HepG2 (cell line): ENCODE measurements around the gene KCNMB2.

Experiments used
- ASH2L ChIP-seq: fragments of 300-600, 200-600 bp; sonication (generic); IDR thresholded peaks from 2 replicates; pipeline ENCODE4 v1.7.0; 2017; ENCODE audit warnings: low read depth, mild to moderate bottlenecking, moderate library complexity, mixed read lengths, low read length; ENCODE audit not compliant: insufficient read length
- CHCHD3 ChIP-seq: sonication (generic); formaldehyde crosslinking; IDR thresholded peaks from 2 replicates; pipeline ENCODE4 v1.8.0; 2022; ENCODE audit warnings: mild to moderate bottlenecking, missing genetic modification reagents, moderate library complexity
- EZH2 ChIP-seq: conservative IDR thresholded peaks from 2 replicates; pipeline ENCODE4 v1.6.1; 2012; ENCODE audit warnings: mild to moderate bottlenecking, low read depth, low read length, moderate library complexity
- FOSL2 ChIP-seq: sonication (generic); formaldehyde crosslinking; IDR thresholded peaks from 2 replicates; pipeline ENCODE4 v1.4.0; 2020; ENCODE audit warnings: missing genetic modification reagents
- MYC ChIP-seq: sonication (generic); formaldehyde crosslinking; IDR thresholded peaks from 2 replicates; pipeline ENCODE4 v1.9.0; 2021; ENCODE audit warnings: missing genetic modification reagents, borderline replicate concordance
- PAWR ChIP-seq: sonication (generic); formaldehyde crosslinking; IDR thresholded peaks from 2 replicates; pipeline ENCODE4 v1.4.0; 2020; ENCODE audit warnings: missing genetic modification reagents, mild to moderate bottlenecking, borderline replicate concordance
- REST ChIP-seq, 2 experiments: IDR thresholded peaks; 2 replicates each; pipeline ENCODE4 v1.6.1; 2011 to 2012; ENCODE audit warnings: low read length in 2 of 2, borderline replicate concordance in 1 of 2, low read depth in 1 of 2, mild to moderate bottlenecking in 1 of 2, moderate library complexity in 1 of 2
- SIX4 ChIP-seq: sonication (generic); formaldehyde crosslinking; IDR thresholded peaks from 2 replicates; pipeline ENCODE4 v1.4.0; 2020; ENCODE audit warnings: missing genetic modification reagents
- ZFP36L2 ChIP-seq: sonication (generic); formaldehyde crosslinking; IDR thresholded peaks from 2 replicates; pipeline ENCODE4 v1.4.0; 2020; ENCODE audit warnings: missing genetic modification reagents
- ZFX ChIP-seq: sonication (generic); formaldehyde crosslinking; IDR thresholded peaks from 2 replicates; pipeline ENCODE4 v1.4.0; 2020; ENCODE audit warnings: mild to moderate bottlenecking, low read depth, missing genetic modification reagents, moderate library complexity
- TF ChIP-seq, protein P1 (sequence below), 2 experiments: fragments of 450-650 bp in 1 of 2; sonication (generic) in 1 of 2; formaldehyde crosslinking in 1 of 2; IDR thresholded peaks; 2 replicates each; pipeline versions ENCODE4 v1.6.1 to v1.8.0; 2016 to 2022; ENCODE audit warnings: antibody characterized with exemption in 1 of 2, mild to moderate bottlenecking in 1 of 2, missing genetic modification reagents in 1 of 2
- TF ChIP-seq, protein P2 (sequence below): sonication (generic); formaldehyde crosslinking; IDR thresholded peaks from 2 replicates; pipeline ENCODE4 v1.5.0; 2020; ENCODE audit warnings: mild to moderate bottlenecking, missing genetic modification reagents, moderate library complexity
- TF ChIP-seq, protein P3 (sequence below): sonication (generic); formaldehyde crosslinking; IDR thresholded peaks from 2 replicates; pipeline ENCODE4 v1.8.1; 2022; ENCODE audit warnings: mild to moderate bottlenecking, missing genetic modification reagents
- TF ChIP-seq, protein P4 (sequence below): sonication (generic); formaldehyde crosslinking; IDR thresholded peaks from 2 replicates; pipeline ENCODE4 v1.9.0; 2022; ENCODE audit warnings: low read depth, missing genetic modification reagents

DNA sequence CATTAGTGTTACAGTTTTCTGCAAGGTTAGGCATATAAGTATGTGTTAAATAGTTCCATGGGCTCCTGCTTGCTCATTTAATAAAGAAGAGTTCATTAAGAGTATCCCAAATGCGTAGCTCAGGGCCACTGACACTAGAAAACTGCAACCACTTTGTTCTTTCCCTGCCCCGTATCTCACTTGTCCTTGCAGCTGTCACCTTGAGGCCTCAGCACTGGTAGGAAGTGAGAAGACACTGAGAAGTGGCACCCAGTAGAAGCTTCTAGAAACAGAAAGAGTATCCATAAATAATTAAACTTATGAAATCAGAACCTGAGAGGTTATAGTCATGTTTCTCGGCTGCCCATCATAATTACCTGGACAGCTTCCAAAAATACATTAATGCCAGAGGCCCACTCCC lies 266.0 kb downstream of the KCNMB2 start:
- TF ChIP-seq, protein P1, sequence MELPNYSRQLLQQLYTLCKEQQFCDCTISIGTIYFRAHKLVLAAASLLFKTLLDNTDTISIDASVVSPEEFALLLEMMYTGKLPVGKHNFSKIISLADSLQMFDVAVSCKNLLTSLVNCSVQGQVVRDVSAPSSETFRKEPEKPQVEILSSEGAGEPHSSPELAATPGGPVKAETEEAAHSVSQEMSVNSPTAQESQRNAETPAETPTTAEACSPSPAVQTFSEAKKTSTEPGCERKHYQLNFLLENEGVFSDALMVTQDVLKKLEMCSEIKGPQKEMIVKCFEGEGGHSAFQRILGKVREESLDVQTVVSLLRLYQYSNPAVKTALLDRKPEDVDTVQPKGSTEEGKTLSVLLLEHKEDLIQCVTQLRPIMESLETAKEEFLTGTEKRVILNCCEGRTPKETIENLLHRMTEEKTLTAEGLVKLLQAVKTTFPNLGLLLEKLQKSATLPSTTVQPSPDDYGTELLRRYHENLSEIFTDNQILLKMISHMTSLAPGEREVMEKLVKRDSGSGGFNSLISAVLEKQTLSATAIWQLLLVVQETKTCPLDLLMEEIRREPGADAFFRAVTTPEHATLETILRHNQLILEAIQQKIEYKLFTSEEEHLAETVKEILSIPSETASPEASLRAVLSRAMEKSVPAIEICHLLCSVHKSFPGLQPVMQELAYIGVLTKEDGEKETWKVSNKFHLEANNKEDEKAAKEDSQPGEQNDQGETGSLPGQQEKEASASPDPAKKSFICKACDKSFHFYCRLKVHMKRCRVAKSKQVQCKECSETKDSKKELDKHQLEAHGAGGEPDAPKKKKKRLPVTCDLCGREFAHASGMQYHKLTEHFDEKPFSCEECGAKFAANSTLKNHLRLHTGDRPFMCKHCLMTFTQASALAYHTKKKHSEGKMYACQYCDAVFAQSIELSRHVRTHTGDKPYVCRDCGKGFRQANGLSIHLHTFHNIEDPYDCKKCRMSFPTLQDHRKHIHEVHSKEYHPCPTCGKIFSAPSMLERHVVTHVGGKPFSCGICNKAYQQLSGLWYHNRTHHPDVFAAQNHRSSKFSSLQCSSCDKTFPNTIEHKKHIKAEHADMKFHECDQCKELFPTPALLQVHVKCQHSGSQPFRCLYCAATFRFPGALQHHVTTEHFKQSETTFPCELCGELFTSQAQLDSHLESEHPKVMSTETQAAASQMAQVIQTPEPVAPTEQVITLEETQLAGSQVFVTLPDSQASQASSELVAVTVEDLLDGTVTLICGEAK (IDR thresholded peaks at IDR 0.05), result no peak
- TF ChIP-seq, protein P1 (CRISPR knock-in tag; IDR thresholded peaks at IDR 0.05), result no peak
- no peak for TF ChIP-seq EZH2
- no peak for TF ChIP-seq REST (IDR thresholded peaks at IDR 0.05; ENCODE audit: borderline replicate concordance in 1 of 2, low read depth in 1 of 2, low read length in 2 of 2)
- TF ChIP-seq ASH2L, result no peak
- no peak for TF ChIP-seq MYC (CRISPR knock-in tag)
- TF ChIP-seq, protein P2, sequence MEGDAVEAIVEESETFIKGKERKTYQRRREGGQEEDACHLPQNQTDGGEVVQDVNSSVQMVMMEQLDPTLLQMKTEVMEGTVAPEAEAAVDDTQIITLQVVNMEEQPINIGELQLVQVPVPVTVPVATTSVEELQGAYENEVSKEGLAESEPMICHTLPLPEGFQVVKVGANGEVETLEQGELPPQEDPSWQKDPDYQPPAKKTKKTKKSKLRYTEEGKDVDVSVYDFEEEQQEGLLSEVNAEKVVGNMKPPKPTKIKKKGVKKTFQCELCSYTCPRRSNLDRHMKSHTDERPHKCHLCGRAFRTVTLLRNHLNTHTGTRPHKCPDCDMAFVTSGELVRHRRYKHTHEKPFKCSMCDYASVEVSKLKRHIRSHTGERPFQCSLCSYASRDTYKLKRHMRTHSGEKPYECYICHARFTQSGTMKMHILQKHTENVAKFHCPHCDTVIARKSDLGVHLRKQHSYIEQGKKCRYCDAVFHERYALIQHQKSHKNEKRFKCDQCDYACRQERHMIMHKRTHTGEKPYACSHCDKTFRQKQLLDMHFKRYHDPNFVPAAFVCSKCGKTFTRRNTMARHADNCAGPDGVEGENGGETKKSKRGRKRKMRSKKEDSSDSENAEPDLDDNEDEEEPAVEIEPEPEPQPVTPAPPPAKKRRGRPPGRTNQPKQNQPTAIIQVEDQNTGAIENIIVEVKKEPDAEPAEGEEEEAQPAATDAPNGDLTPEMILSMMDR (CRISPR knock-in tag), result no peak
- no peak for TF ChIP-seq ZFX (CRISPR knock-in tag)
- no peak for TF ChIP-seq SIX4
- no peak for TF ChIP-seq ZFP36L2
- TF ChIP-seq CHCHD3 (CRISPR knock-in tag), result no peak
- no peak for TF ChIP-seq FOSL2
- TF ChIP-seq, protein P3, sequence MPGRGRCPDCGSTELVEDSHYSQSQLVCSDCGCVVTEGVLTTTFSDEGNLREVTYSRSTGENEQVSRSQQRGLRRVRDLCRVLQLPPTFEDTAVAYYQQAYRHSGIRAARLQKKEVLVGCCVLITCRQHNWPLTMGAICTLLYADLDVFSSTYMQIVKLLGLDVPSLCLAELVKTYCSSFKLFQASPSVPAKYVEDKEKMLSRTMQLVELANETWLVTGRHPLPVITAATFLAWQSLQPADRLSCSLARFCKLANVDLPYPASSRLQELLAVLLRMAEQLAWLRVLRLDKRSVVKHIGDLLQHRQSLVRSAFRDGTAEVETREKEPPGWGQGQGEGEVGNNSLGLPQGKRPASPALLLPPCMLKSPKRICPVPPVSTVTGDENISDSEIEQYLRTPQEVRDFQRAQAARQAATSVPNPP (CRISPR knock-in tag), result no peak
- TF ChIP-seq, protein P4, sequence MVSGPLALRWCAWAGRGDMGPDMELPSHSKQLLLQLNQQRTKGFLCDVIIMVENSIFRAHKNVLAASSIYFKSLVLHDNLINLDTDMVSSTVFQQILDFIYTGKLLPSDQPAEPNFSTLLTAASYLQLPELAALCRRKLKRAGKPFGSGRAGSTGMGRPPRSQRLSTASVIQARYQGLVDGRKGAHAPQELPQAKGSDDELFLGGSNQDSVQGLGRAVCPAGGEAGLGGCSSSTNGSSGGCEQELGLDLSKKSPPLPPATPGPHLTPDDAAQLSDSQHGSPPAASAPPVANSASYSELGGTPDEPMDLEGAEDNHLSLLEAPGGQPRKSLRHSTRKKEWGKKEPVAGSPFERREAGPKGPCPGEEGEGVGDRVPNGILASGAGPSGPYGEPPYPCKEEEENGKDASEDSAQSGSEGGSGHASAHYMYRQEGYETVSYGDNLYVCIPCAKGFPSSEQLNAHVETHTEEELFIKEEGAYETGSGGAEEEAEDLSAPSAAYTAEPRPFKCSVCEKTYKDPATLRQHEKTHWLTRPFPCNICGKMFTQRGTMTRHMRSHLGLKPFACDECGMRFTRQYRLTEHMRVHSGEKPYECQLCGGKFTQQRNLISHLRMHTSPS (CRISPR knock-in tag), result no peak
- no peak for TF ChIP-seq PAWR (CRISPR knock-in tag)
